ENCODE measurements around the gene SYCP2.

Gene SYCP2

DNA sequence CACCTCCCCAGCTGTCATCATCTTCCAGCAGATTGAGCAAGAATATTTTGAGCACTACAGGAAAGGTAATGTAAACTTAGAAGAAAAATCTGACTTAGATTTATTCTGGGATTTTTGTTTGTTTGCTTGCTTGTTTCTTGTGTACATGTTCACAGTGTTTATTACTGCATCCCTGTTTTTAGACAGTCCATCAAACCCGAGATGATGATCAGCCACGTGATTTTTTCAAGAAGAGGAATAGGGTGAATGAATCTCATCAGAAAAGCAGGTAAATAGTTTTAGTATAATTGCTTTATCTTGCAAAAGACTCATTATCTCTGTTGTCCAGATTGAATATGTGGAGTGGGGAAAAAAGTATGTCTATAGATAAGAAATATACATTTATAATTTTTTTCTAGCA lies 8.8 kb upstream of the SYCP2 start:
- no peak for DNase-seq (ENCODE audit: low read depth in 2 of 3, low spot score in 1 of 3)

DNA sequence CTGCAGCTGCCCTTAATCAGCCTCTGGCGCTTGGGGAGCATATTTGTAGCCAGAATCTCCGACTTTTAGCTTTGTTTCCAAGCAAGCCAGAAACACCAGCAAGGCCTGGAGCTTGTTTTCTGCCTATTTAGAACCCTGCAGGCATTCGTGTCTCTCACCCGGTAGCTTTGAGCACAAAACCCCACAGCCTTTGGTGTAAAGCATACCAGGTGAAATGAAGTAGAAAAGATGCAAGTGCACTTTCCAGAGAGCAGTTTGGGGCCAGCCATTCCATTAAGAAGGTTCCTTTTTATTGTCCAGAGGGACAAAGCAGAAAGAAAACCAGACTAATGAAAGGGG lies 7.5 kb upstream of the SYCP2 start:
- no peak for DNase-seq (ENCODE audit: low read depth in 2 of 3, low spot score in 1 of 3)

DNA sequence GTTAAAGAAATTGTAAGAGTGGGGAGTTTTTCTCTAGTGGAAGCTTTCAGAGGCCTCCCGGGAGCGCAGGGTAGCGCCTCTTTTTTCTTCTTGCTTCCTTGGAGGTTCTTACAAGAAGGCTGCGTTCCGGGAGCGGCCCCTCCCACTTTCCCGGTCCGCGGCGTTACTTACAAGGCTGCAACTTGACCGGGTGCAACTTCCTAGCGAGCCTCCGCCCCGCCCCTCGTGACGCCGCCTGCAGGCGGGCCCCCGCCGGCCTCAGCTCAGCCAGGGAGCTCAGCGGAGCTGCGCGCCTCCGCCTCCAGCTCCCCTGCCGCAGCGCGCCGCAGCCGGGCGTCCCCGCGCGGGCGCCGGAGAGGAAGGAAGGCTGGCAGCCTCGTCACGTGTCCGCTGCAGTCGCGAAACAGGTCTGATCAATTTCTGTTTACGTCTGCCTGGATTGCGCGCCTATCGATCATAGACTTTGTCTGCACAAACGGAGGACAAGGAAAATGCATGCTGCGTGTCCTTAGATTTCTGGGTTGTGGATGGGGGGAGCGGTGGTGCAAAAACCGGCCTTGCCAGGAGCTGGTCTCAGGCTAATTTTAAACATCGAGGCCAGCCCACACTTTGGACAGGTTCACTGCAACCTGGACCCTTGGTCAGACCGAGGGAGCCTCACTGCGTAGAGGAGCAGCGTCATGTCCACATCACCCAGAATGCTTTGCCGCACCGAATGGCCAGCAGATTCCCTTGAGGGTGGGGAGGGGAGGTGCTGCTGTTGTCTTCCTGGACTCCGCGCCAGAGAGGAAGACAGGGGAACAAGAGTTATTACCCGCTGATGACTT lies 6.9 kb upstream of the SYCP2 start, which contains the start of the genes FAM217B and PPP1R3D:
Gene FAM217B, plus strand, starts transcription at position 261 of the 827 bp plus-strand sequence. CDS start 3,555 bp downstream, outside the sequence.
Gene PPP1R3D, minus strand, starts transcription at position 177 of the 827 bp plus-strand sequence. CDS start 374 bp downstream, outside the sequence.
- peak; percentile 84 to 90 (median 86) for DNase-seq (ENCODE audit: low read depth in 2 of 3, low spot score in 1 of 3)

DNA sequence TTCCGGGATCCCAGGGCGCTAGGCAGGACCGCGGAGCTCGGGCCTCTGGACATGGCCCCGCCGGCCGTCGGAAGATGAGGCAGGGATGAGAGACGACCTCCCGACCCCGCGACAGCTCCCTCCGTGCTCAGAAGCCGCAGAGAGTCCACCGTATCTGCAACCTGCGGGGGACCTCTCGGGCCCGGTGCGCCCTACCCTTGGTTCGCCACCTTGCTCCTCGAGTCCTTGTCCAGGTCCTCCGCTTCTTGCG lies 6.4 kb upstream of the SYCP2 start:
- DNase-seq (ENCODE audit: low read depth in 2 of 3, low spot score in 1 of 3): no peak

DNA sequence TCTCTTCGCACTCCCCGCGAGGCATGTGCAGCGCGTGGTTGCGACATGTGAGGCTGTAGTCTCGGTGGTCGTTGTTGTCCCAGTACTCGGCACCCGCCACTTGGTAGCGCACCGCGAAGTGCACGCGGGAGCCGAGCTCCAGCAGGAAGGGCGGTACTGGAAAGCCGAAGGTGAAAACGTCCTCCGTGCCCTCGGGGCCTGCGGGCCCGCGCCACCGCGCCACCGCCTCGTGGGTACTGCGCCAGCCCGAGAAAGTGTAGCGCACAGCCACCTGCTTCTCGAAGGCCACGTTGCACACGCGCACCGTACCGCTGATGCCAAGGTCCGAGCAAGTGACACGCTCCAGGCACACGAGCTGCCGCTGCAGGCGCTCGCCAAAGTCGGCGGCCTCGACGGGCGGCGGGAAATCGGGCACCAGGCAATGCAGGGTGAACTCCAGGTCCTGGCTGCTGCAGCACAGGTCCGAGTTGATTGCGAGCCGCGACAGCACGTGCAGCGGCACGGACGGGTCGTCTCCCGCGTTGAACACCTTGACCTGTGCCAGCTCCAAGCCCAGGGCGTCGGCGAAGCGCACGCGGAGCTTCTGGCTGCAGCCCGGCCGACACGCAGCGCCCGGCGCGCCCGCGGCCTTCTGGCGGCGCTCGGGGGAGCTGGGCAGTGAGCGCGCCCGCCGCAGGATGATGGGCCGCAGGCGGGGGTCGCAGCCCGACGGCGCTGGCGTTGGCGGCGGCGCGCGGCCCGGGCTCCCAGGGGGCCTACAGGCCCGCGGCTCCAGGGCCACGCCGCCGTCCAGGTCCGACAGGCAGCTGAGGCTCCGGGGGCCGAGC lies 5.8 kb upstream of the SYCP2 start:
- no peak for DNase-seq (ENCODE audit: low read depth in 2 of 3, low spot score in 1 of 3)

DNA sequence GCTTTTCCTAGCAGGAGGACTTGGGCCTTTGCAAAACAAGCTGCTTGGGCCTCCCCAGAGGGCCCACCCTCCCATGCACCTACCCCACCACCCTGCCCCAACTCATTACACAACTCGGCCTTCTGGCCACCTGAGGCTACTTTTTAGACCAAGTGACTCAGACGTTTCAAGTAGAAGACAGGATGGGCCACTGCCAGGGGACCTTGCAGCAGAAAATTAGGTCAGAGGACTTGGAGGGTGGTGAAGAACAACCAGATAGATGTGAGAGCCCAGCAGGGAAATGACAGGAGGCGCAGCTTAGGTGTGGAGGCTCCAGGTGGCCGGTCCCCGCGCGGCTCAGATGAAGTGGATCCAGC lies 5.2 kb upstream of the SYCP2 start:
- no peak for DNase-seq (ENCODE audit: low read depth in 2 of 3, low spot score in 1 of 3)

DNA sequence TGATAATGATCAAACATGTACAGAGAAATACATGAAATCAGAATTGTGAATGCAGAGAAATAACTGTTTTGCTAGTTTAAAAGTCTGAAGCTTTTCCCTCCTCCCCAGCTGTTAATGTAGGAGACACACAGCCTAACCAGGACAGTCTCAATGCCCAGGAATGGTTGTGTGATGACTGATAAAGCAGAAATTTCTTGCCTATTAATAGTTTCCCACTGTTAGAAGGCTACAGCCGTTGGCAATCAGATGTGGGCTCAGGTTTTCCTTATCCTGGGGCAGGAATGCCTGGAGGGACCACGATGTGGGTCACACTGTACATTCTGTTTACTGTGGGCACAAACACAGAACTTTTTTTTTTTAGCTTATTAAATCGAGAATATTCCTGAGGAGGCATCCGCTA lies 4.8 kb upstream of the SYCP2 start:
- DNase-seq (ENCODE audit: low read depth in 2 of 3, low spot score in 1 of 3): no peak

DNA sequence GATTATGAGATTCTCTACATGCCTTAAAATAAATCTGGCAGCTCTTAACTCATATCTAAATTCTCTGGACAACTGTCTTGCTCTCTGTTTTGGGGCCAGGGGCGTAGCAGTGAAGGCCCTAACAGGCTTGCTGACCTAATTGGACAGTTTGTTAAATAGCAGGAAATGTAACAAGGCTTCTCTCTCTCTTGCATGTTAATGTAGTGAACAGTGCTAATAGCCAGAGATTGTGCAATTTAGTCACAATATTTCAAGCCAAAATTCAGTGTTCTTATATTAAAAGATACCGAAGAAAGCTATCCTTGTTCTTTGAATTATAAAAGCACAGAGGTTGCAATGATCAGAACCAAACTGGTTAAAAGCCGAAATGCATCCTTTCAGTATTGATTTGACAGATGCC lies 3.7 kb upstream of the SYCP2 start:
- no peak for DNase-seq (ENCODE audit: low read depth in 2 of 3, low spot score in 1 of 3)

DNA sequence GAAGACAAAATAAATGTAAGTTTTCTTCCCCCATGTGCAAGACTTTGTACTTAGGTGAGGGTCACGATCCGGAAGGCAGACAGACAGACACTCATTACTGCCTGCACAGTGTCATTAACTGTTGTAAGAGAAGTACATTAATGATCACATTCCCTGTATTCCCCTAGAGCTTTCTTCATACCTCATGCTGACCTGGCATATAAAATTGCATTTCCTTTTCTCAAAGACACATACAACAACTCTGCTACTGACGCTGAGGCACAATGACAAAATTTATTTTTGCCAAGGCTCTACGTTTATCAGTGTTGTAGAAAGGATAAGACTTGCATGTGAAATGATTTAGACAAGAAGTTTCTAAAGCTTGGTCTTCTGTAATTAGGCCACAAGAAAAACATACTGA lies 3.0 kb upstream of the SYCP2 start:
- DNase-seq (ENCODE audit: low read depth in 2 of 3, low spot score in 1 of 3): no peak

DNA sequence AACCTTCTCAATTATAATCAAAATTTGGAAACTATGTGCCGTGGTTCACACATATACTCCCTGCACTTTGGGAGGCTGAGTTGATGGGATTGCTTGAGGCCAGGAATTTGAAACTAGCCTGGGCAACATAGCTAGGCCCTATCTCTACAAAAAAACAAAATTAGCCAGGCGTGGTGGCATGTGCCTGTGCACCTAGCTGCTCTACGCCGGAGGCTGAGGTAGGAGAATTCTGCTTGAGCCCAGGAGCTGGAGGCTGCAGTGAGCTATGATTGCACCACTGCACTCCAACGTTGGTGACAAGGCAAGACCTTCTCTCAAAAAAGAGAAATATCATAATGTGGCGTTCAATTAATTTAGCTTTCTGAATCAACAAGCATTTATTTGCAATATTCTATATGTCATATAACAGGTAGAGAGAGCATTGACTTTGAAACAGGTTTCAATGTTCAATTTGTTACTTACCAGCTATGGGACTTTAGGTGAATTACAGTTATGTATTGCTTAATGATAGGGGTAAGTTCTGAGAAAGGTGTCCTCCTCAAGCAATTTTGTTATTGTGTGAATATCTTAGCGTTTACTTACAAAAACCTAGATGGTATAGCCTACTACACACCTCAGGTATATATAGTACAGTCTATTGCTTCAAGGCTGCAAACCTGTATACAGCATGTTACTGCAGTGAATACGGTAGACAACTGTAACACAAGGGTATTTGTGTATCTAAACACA lies 2.2 kb upstream of the SYCP2 start:
- no peak for DNase-seq (ENCODE audit: low read depth in 2 of 3, low spot score in 1 of 3)

DNA sequence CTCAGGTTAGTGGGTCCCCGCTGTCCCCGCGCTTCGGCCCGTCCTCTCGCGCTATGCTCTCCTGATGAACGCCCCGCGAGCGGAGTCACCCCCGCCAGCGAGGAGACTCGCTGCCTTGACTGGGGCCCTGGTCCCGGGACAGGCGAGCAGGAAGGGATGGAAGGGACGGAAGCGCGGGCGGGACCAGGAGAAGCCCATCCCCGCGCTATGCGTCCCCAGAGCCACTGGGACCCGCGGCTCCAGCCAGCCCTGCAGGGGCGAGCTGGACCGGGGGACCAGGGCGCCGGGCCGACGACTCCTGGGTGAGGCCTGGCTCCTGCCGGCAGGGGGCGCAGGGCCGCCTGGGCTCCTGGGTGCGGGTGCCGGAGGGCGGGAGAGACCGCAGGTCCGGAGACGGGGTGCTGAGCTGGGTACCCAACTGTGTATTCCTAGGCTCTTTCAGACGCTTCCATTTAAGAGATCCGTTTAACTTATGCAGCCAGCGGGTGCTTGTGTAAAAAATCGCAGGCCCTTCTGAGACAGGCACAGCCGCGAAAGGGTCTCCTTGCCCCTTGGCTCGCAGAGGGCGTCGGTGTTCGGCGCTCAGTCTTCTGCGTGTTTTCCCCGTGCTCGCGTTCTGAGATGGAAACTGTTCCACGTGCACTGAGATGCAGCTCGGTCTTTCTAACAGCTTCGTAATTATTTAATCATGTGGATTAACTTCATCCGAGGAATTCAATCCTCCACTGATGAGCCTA lies 580 bp upstream of the SYCP2 start:
- DNase-seq (ENCODE audit: low read depth in 2 of 3, low spot score in 1 of 3): peak; percentile 62 to 71 (median 68)

DNA sequence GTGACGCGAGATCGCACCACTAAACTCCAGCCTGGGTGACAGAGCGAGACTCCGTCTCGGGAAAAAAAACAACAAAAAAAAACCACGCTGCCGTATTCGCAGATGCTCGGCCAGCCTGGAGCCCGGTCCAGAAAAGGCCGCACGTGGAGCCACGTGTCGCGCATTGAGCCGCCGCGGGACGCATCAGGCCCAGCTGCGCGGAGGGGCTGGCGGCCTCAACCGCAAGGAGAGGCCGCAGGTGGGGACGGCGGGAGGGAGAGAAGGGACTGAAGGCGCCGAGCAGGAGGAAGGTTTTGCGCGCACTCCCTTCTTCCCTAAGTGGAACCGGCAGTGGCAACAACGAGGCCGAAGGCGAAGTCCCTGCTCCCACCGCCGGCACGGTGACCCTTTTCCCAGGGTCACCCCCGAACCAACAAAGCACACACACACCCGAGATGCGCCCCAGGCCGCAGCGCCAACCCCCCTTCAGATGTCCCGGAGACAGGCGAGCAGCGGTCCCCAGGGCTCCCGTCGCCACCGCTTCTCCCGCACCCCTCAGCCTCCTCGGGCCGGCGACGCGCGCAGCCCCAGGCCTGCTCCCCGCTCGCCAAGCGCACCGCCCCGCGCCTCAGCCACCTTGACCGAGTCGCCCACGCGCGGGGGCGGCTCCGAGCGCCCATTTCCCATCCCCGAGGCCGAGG lies 681 bp downstream of the SYCP2 start:
- DNase-seq (ENCODE audit: low read depth in 2 of 3, low spot score in 1 of 3): no peak

DNA sequence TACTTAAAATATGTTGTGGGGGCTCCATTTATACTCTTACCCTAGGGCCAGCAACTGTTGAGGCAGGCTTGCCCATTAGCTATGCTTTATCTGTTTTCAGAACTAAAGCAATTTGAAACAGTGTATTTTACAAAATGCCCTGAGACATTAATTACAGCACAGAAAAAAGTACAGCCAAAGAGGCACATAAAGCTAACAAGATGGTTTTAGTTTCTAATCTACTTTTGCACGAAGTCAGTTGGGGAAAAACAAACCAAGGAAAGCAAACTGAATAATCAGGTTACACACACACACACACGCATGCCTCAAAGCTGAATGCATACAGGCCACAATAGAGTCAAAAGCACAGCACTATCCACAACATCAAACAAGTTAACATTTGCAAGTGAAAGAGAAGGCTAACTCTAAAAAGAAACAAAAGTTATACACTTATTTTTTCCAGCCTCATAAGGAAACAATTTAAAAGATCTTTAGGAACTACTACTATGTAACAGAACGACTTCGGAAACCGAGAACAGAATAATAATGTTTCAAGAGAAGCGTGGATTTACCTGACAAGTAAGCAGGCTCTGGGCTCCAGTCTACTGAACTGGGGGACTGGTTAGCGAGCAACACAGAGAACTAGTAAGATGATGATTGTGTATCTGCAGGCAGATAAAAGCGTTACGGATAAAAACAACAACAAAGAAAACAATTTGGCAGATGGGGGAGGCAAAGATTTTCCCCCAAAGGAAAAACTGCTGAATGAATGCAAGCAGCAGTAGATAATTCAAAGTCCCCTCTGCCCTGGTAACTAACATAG lies 1.7 kb downstream of the SYCP2 start:
- no peak for DNase-seq (ENCODE audit: low read depth in 2 of 3, low spot score in 1 of 3)

DNA sequence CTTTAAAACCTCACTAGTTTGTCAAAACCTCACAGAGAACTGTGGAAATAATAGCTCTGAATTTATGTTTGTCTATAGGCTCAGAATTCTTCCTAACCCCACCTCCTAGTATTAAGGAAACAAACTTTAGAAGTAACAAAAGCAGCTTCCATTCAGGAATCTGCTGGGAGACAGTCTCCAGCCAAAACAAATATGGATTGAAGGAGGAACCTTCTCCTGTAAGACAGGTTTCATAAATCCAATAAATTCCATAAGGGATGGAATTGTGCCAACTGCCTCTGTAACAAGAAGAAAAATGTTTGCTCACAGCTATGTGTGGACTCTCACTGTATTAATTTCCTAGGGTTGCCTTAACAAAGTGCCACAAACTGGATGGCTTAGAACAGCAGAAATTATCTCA lies 7.5 kb downstream of the SYCP2 start:
- no peak for DNase-seq (ENCODE audit: low read depth in 2 of 3, low spot score in 1 of 3)

DNA sequence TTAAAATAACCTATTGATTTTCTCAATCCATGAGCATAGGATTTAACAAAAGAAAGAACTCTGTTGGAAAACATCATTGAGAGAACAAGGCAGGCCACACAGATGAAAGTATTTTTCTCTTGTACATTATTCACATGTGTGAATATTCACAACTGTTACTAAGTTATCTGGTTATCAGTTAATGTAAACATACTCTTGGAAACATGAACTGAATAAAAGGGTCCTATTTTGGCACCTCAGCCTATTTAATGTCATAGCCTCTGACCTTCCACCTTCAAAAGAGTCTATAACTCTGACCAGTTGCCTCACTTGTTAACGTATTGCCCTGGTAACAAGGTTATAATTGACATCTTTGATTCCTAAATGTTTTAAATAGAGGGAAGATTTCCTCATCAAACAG lies 8.1 kb downstream of the SYCP2 start:
- DNase-seq (ENCODE audit: low read depth in 2 of 3, low spot score in 1 of 3): no peak

DNA sequence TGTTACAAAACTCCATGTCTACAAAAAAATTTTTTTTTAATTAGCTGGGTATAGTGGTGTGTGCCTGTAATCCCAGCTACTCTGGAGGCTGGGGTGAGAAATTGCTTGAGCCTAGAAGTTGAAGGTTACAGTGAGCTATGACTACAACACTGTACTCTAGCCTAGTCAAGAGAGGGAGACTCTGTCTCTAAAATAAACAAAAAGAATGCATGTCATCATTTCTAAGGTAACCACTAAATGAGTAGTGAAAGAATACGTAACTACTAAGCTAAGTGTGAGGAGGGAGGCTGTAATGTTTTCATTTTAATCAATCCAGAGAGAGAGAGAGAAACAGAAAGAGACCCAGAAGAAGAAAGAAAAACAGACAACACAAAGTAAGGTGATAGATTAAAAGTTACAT lies 9.9 kb downstream of the SYCP2 start:
- DNase-seq (ENCODE audit: low read depth in 2 of 3, low spot score in 1 of 3): no peak

DNA sequence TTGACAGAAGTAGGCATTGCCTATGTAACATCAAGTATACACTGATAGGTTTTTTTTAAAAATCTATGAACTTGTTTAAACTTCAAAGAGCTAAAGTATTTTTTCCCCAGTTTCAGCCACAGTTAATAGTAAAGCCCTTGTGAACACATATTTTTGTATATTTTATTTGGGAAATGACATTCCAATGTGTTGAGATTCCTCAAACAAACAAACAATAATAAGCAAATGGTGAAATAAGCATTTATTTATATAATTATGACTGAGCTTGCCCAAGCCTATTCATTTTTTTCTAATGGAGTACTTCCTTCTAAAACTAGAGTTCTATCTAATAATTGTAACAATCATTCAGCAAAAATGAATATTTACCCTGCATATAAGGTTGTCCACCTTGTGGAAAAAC lies 12.5 kb downstream of the SYCP2 start:
- DNase-seq (ENCODE audit: low read depth in 2 of 3, low spot score in 1 of 3): no peak

DNA sequence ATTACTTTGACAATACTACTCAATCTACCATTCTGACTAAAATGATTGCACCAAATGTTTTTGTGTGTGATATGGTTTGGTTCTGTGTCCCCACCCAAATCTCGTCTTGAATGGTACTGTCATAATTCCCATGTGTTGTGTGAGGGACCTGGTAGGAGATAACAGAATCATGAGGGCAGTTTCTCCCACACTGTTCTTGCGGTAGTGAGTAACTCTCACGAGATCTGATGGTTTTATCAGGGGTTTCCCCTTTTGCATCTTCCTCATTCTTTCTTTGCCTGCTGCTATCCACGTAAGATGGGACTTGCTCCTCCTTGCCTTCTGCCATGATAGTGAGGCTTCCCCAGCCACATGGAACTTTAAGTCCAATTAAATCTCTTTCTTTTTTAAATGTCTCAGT lies 20.8 kb downstream of the SYCP2 start:
- no peak for DNase-seq (ENCODE audit: low read depth in 2 of 3, low spot score in 1 of 3)

DNA sequence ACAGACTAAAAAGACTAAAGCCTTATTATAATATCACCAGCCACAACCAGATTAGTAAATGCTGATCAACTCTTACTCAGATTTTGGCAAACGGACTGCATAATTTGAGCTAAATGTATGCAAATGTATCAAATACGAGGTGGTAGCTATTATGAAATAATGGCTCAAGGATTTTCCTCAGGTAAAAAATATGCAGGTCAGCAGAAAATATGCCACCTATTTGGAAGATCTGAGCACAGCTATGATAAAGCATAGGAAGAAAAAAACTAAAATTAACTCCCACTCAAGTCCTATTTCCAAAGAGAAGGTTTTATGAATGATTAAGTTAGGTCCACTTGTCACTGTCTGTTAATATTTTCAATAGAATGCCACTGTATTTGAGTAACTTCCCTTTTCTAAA lies 22.4 kb downstream of the SYCP2 start:
- DNase-seq (ENCODE audit: low read depth in 2 of 3, low spot score in 1 of 3): no peak

DNA sequence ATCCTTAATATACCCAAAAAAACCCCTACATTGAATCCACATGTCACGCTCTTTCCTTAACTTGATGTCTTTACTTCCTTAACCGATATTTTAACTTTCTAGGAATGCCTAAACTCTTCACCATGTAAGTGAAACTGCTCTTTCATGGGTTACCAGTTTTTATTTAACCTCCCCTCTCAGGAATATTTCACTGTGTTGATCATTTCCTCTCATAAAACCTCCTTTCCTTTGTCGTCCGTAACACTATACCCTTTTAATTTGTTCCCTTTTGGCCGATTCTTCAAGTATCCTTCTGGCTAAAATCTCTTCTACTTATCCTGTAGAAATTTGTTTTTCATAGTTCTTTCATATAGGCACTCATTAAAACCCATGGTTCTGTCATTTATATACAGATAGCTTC lies 24.6 kb downstream of the SYCP2 start:
- DNase-seq (ENCODE audit: low read depth in 2 of 3, low spot score in 1 of 3): no peak
